ENCODE measurements around the gene TRMT10B.

GRCh38 chr9:37730839-37731238, 22.8 kb upstream of the TRMT10B start:
- TF ChIP-seq POLR2A (IDR thresholded peaks at IDR 0.05), result no peak
- no peak for TF ChIP-seq CTCF (IDR thresholded peaks at IDR 0.05)

Data from sigmoid colon (tissue), 3 donors.